Measurements from ENCODE around the gene OSBPL9. TPM values are rescaled to one million over a fixed set of nuclear protein-coding genes. Genes with fewer than 3 reads are reported as not detected.

OSBPL9 gene
- total RNA-seq, 4 donors from 2014 or later, result 65.8 to 206 (median 136) TPM

- no peak for DNase-seq
Measured at GRCh38 chr1:51569284-51570062, 47.4 kb upstream of the OSBPL9 start.

GRCh38 chr1:51570063-51570710 lies 46.7 kb upstream of the OSBPL9 start:
- intact Hi-C loops (cut with DNase I; ENCODE audit: low total_unique reads), result no loop called here
- Histone ChIP-seq H3K27me3 (no peaks in the 10 kb centered on the region), H3K36me3 (no peaks in the 10 kb centered on the region), H3K9me3 (no peaks in the 10 kb centered on the region), H3K4me1 (peaks cover 53 to 57% of the 10 kb centered on the region in 2 donors), H3K4me3 (no peak overlapping the region), H3K27ac (peak overlapping the region; percentile 10 to 78 (median 70))
- ATAC-seq, result no peak
- no peak for DNase-seq
- TF ChIP-seq POLR2A (IDR thresholded peaks at IDR 0.05), result no peak
- TF ChIP-seq, protein P1, sequence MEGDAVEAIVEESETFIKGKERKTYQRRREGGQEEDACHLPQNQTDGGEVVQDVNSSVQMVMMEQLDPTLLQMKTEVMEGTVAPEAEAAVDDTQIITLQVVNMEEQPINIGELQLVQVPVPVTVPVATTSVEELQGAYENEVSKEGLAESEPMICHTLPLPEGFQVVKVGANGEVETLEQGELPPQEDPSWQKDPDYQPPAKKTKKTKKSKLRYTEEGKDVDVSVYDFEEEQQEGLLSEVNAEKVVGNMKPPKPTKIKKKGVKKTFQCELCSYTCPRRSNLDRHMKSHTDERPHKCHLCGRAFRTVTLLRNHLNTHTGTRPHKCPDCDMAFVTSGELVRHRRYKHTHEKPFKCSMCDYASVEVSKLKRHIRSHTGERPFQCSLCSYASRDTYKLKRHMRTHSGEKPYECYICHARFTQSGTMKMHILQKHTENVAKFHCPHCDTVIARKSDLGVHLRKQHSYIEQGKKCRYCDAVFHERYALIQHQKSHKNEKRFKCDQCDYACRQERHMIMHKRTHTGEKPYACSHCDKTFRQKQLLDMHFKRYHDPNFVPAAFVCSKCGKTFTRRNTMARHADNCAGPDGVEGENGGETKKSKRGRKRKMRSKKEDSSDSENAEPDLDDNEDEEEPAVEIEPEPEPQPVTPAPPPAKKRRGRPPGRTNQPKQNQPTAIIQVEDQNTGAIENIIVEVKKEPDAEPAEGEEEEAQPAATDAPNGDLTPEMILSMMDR (IDR thresholded peaks at IDR 0.05 in 4 of 5, conservative IDR thresholded peaks at IDR 0.05 in 1 of 5), result no peak
- in situ Hi-C loops (cut with MboI; ENCODE audit: low sequenced_read_pairs in 4 of 4), result no loop called here

More at GRCh38 chr1:51569284-51570062, 47.4 kb upstream of the OSBPL9 start:
- H3K27me3 ChIP-seq, result no peaks in the 10 kb centered on the region
- in situ Hi-C loops (cut with MboI; ENCODE audit: low sequenced_read_pairs in 4 of 4) (no loop called here), intact Hi-C loops (cut with DNase I; ENCODE audit: low total_unique reads) (loop anchor here (10.0 kb wide), 1 partner anchor 95 kb away; no protein-coding TSS in a partner anchor)
- peak overlapping the region; percentile 10 to 78 (median 70) for H3K27ac ChIP-seq
- peaks cover 53 to 58% of the 10 kb centered on the region in 2 donors for H3K4me1 ChIP-seq
- H3K9me3 ChIP-seq, result no peaks in the 10 kb centered on the region
- ATAC-seq, result peak; percentile 36 to 60
- no peaks in the 10 kb centered on the region for H3K36me3 ChIP-seq
- no peak overlapping the region for H3K4me3 ChIP-seq
- TF ChIP-seq POLR2A (IDR thresholded peaks at IDR 0.05), result no peak
- TF ChIP-seq, protein P1 (IDR thresholded peaks at IDR 0.05 in 4 of 5, conservative IDR thresholded peaks at IDR 0.05 in 1 of 5), result no peak

- DNase-seq, result no peak
- no peaks in the 10 kb centered on the region for H3K27me3 ChIP-seq
- ATAC-seq, result peak; percentile 58 to 75
- peaks cover 49 to 51% of the 10 kb centered on the region in 2 donors for H3K4me1 ChIP-seq
- H3K27ac ChIP-seq, result peak overlapping the region; percentile 10 to 78 (median 70)
- no peaks in the 10 kb centered on the region for H3K9me3 ChIP-seq
- peak overlapping the region in 1 of 4 donors; percentile 39 for H3K4me3 ChIP-seq
- no peaks in the 10 kb centered on the region for H3K36me3 ChIP-seq
- intact Hi-C loops (cut with DNase I; ENCODE audit: low total_unique reads), result no loop called here
- no peak for TF ChIP-seq POLR2A (IDR thresholded peaks at IDR 0.05)
- TF ChIP-seq, protein P1 (IDR thresholded peaks at IDR 0.05 in 4 of 5, conservative IDR thresholded peaks at IDR 0.05 in 1 of 5), result no peak
- in situ Hi-C loops (cut with MboI; ENCODE audit: low sequenced_read_pairs in 4 of 4), result no loop called here
Measured at GRCh38 chr1:51572365-51572764, 44.5 kb upstream of the OSBPL9 start.

GRCh38 chr1:51574796-51575195 lies 42.1 kb upstream of the OSBPL9 start:
- no peak for TF ChIP-seq POLR2A (IDR thresholded peaks at IDR 0.05)
- TF ChIP-seq, protein P1 (IDR thresholded peaks at IDR 0.05 in 4 of 5, conservative IDR thresholded peaks at IDR 0.05 in 1 of 5), result no peak
- in situ Hi-C loops (cut with MboI; ENCODE audit: low sequenced_read_pairs in 4 of 4), result no loop called here
- Histone ChIP-seq H3K4me3 (no peak overlapping the region), H3K9me3 (no peaks in the 10 kb centered on the region), H3K27me3 (no peaks in the 10 kb centered on the region), H3K27ac (no peak overlapping the region), H3K36me3 (no peaks in the 10 kb centered on the region), H3K4me1 (peaks cover 25 to 28% of the 10 kb centered on the region in 2 donors)
- ATAC-seq (no peak), DNase-seq (no peak)
- intact Hi-C loops (cut with DNase I; ENCODE audit: low total_unique reads), result no loop called here
